H9 (cell line): ENCODE results near the gene DDX6. TPM values are rescaled to one million over a fixed set of nuclear protein-coding genes. Genes with fewer than 3 reads are reported as not detected.

Experiments
- DNase-seq: peaks from one replicate; pipeline ENCODE4 v3.0.0-alpha.2; 2017
- H2AFZ ChIP-seq: one replicate; pipeline ENCODE4 v1.6.1; 2013; ENCODE audit warnings: mild to moderate bottlenecking, low read length, control low read depth, moderate library complexity
- H2AK5ac ChIP-seq: 2 replicates; pipeline ENCODE4 v1.6.1; 2013; ENCODE audit warnings: low read length, control low read depth, mixed read lengths; ENCODE audit not compliant: insufficient read length
- H2BK120ac ChIP-seq: one replicate; pipeline ENCODE4 v1.6.1; 2013; ENCODE audit warnings: low read depth, mild to moderate bottlenecking, low read length, control low read depth, inconsistent platforms; ENCODE audit not compliant: poor library complexity, severe bottlenecking
- H2BK12ac ChIP-seq: 2 replicates; pipeline ENCODE4 v1.6.1; 2013; ENCODE audit warnings: low read length, control low read depth, mixed read lengths, low read depth; ENCODE audit not compliant: insufficient read length
- H2BK15ac ChIP-seq: 2 replicates; pipeline ENCODE4 v1.6.1; 2013; ENCODE audit warnings: low read depth, low read length, control low read depth
- H2BK20ac ChIP-seq: one replicate; pipeline ENCODE4 v1.6.1; 2013; ENCODE audit warnings: low read depth, mild to moderate bottlenecking, low read length, control low read depth, inconsistent platforms; ENCODE audit not compliant: poor library complexity, severe bottlenecking
- H2BK5ac ChIP-seq: 2 replicates; pipeline ENCODE4 v1.6.1; 2013; ENCODE audit warnings: low read length, control low read depth, mixed read lengths; ENCODE audit not compliant: insufficient read length
- H3K14ac ChIP-seq: 2 replicates; pipeline ENCODE4 v1.6.1; 2013; ENCODE audit warnings: low read length, control low read depth; ENCODE audit not compliant: insufficient read depth
- H3K18ac ChIP-seq: 2 replicates; pipeline ENCODE4 v1.6.1; 2013; ENCODE audit warnings: low read depth, mild to moderate bottlenecking, mixed read lengths, low read length, control low read depth; ENCODE audit not compliant: insufficient read length
- H3K23ac ChIP-seq: 2 replicates; pipeline ENCODE4 v1.6.1; 2013; ENCODE audit warnings: low read length, control low read depth, mixed read lengths, low read depth; ENCODE audit not compliant: insufficient read length
- H3K23me2 ChIP-seq: 2 replicates; pipeline ENCODE4 v1.6.1; 2013; ENCODE audit warnings: low read depth, mild to moderate bottlenecking, mixed read lengths, low read length, control low read depth; ENCODE audit not compliant: insufficient read length, poor library complexity, severe bottlenecking
- H3K27ac ChIP-seq: 2 replicates; pipeline ENCODE4 v1.5.1; 2013; ENCODE audit warnings: low read length, control low read depth, mixed read lengths, low read depth; ENCODE audit not compliant: insufficient read length
- H3K27me3 ChIP-seq: 2 replicates; pipeline ENCODE4 v1.6.1; 2013; ENCODE audit warnings: low read length, control low read depth, inconsistent platforms; ENCODE audit not compliant: insufficient read depth
- H3K4ac ChIP-seq: 2 replicates; pipeline ENCODE4 v1.6.1; 2013; ENCODE audit warnings: low read depth, mild to moderate bottlenecking, control low read depth, inconsistent platforms, low read length, moderate library complexity
- H3K4me1 ChIP-seq: 2 replicates; pipeline ENCODE4 v1.6.1; 2013; ENCODE audit warnings: low read length, control low read depth, inconsistent platforms; ENCODE audit not compliant: insufficient read depth
- H3K4me2 ChIP-seq: 2 replicates; pipeline ENCODE4 v1.6.1; 2013; ENCODE audit warnings: low read length, control low read depth, mixed read lengths; ENCODE audit not compliant: insufficient read length, insufficient read depth
- H3K56ac ChIP-seq: 2 replicates; pipeline ENCODE4 v1.6.1; 2013; ENCODE audit warnings: low read depth, mild to moderate bottlenecking, mixed read lengths, low read length, control low read depth; ENCODE audit not compliant: insufficient read length
- H3K79me1 ChIP-seq: 2 replicates; pipeline ENCODE4 v1.6.1; 2013; ENCODE audit warnings: low read depth, mild to moderate bottlenecking, moderate library complexity, low read length, control low read depth, inconsistent platforms; ENCODE audit not compliant: insufficient read depth, poor library complexity, severe bottlenecking
- H3K79me2 ChIP-seq: 2 replicates; pipeline ENCODE4 v1.6.1; 2013; ENCODE audit warnings: low read length, control low read depth, inconsistent platforms; ENCODE audit not compliant: insufficient read depth
- H3K9ac ChIP-seq: 2 replicates; pipeline ENCODE4 v1.6.1; 2013; ENCODE audit warnings: low read length, control low read depth, mixed read lengths; ENCODE audit not compliant: insufficient read length; ENCODE audit errors: extremely low read depth
- H3K9me3 ChIP-seq: one replicate; pipeline ENCODE4 v1.6.1; 2013; ENCODE audit warnings: low read depth, low read length, inconsistent platforms; ENCODE audit not compliant: control insufficient read depth
- H3T11ph ChIP-seq: one replicate; pipeline ENCODE4 v1.6.1; 2013; ENCODE audit warnings: mild to moderate bottlenecking, low read length, control low read depth, inconsistent platforms
- H4K20me1 ChIP-seq: one replicate; pipeline ENCODE4 v1.6.1; 2013; ENCODE audit not compliant: control insufficient read depth, insufficient read length, insufficient read depth
- H4K5ac ChIP-seq: 2 replicates; pipeline ENCODE4 v1.6.1; 2013; ENCODE audit warnings: low read depth, mild to moderate bottlenecking, mixed read lengths, low read length, control low read depth; ENCODE audit not compliant: insufficient read length
- H4K8ac ChIP-seq: replicated peaks from 2 replicates; pipeline ENCODE4 v1.6.1; 2013; ENCODE audit warnings: low read length, control low read depth, mixed read lengths, low read depth; ENCODE audit not compliant: insufficient read length
- H4K91ac ChIP-seq: 2 replicates; pipeline ENCODE4 v1.6.1; 2013; ENCODE audit warnings: low read depth, mild to moderate bottlenecking, moderate library complexity, mixed read lengths, low read length, control low read depth; ENCODE audit not compliant: insufficient read length
- H3K27ac Mint-ChIP-seq, 3 experiments: 2 replicates in 2 of 3; 3 replicates in 1 of 3; pipeline ENCODE4 v1.8.0; 2020 to 2021; ENCODE audit warnings: mixed read lengths in 3 of 3, mild to moderate bottlenecking in 1 of 3, moderate library complexity in 1 of 3
- H3K27me3 Mint-ChIP-seq: 2 replicates; pipeline ENCODE4 v1.8.0; 2021; ENCODE audit warnings: low read depth, mild to moderate bottlenecking, moderate library complexity, mixed read lengths
- H3K36me3 Mint-ChIP-seq, 3 experiments: 2 replicates in 2 of 3; 3 replicates in 1 of 3; pipeline ENCODE4 v1.8.0; 2020 to 2021; ENCODE audit warnings: low read depth in 3 of 3, mixed read lengths in 3 of 3; ENCODE audit not compliant: insufficient read depth in 1 of 3
- H3K4me1 Mint-ChIP-seq, 2 experiments: 2 replicates each; pipeline ENCODE4 v1.8.0; 2020; ENCODE audit warnings: mixed read lengths in 2 of 2
- H3K4me3 Mint-ChIP-seq, 2 experiments: 2 replicates in 1 of 2; 3 replicates in 1 of 2; pipeline ENCODE4 v1.8.0; 2020 to 2021; ENCODE audit warnings: mild to moderate bottlenecking in 2 of 2, mixed read lengths in 2 of 2, moderate library complexity in 1 of 2
- H3K9me3 Mint-ChIP-seq, 2 experiments: 2 replicates in 1 of 2; 3 replicates in 1 of 2; pipeline ENCODE4 v1.8.0; 2020; ENCODE audit warnings: mild to moderate bottlenecking in 2 of 2, mixed read lengths in 2 of 2, moderate library complexity in 1 of 2
- CTCF ChIP-seq: fragments of 200-600 bp; sonication (generic); conservative IDR thresholded peaks from 3 replicates; pipeline ENCODE4 v1.8.0; 2021; ENCODE audit warnings: antibody characterized with exemption, mild to moderate bottlenecking
- WGBS: extraction: QIAGEN DNeasy Blood & Tissue Kit; methylation state at CpG from one replicate; pipeline ENCODE4 v1.1.7; 2013; ENCODE audit warnings: missing lambda C conversion rate, low lambda C conversion rate, mixed read lengths; ENCODE audit not compliant: insufficient read length; ENCODE audit errors: extremely low coverage; 5-methylcytosine and 5-hydroxymethylcytosine counted together
- total RNA-seq: library from RNA; stranded (reverse); gene quantifications from 2 replicates; pipeline ENCODE4 v1.2.1, GENCODE V29; 2021

Gene DDX6
- total RNA-seq, 1 experiment from 2014 or later: 221 TPM

DNA sequence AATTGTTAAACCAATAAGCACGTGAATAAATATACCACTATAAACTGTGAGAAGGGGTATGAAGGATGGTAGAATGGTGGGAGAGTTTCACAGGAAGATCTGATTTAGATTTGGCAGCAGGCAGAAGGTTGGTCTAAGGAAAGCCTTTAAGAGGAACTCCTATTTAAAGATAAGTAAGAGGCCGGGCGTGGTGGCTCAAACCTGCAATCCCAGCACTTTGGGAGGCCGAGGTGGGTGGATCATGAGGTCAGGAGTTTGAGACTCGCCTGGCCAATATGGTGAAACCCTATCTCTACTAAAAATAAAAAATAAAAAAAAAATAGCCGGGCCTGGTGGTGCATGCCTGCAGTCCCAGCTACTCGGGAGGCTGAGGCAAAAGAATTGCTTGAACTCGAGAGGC is 46.9 kb upstream of the DDX6 start:
- Histone ChIP-seq H4K8ac (no peak overlapping the region), H3K4me2 (no peak overlapping the region), H3K27me3 (no peaks in the 10 kb centered on the region), H3K14ac (no peak overlapping the region), H2BK12ac (no peak overlapping the region), H3K23ac (no peak overlapping the region), H3K9ac (no peak overlapping the region), H2AFZ (no peak overlapping the region), H3K27ac (no peak overlapping the region), H3K23me2 (no peaks in the 10 kb centered on the region), H3K79me1 (no peaks in the 10 kb centered on the region), H2BK120ac (no peak overlapping the region), H4K91ac (no peak overlapping the region), H3K4ac (no peak overlapping the region), H3K4me1 (no peaks in the 10 kb centered on the region), H2BK20ac (no peak overlapping the region), H3T11ph (no peak overlapping the region), H3K9me3 (no peaks in the 10 kb centered on the region), H2AK5ac (no peak overlapping the region), H2BK5ac (no peak overlapping the region), H4K20me1 (no peaks in the 10 kb centered on the region), H3K79me2 (no peaks in the 10 kb centered on the region), H3K56ac (no peak overlapping the region), H3K18ac (no peak overlapping the region), H4K5ac (no peak overlapping the region), H2BK15ac (no peak overlapping the region)
- DNase-seq: no peak
- WGBS: no CpG with 5 or more reads among the region's 8 CpGs
- no peaks in the 10 kb centered on the region for H3K36me3 Mint-ChIP-seq
- no peaks in the 10 kb centered on the region for H3K9me3 Mint-ChIP-seq
- no peak overlapping the region for H3K27ac Mint-ChIP-seq
- peaks cover 4 to 5% of the 10 kb centered on the region in 2 experiments; a peak in 2 of 4 replicates for H3K4me1 Mint-ChIP-seq
- TF ChIP-seq CTCF: no peak
- H3K27me3 Mint-ChIP-seq: 0 out of 2 replicates have a peak, but pooled peaks cover 2% of the 10 kb centered on the region
- H3K4me3 Mint-ChIP-seq: no peak overlapping the region
